ENCODE measurements around the gene CDCA5. TPM values are rescaled to one million over a fixed set of nuclear protein-coding genes. Genes with fewer than 3 reads are reported as not detected.

CDCA5 gene
- total RNA-seq, 2 experiments from 2014 or later = 128 to 147 TPM

GRCh38 chr11:65089621-65090020, 5.8 kb upstream of the CDCA5 start:
- Mint-ChIP-seq H3K4me3 (no peak overlapping the region), H3K36me3 (peaks cover 13% of the 10 kb centered on the region), H3K27me3 (no peaks in the 10 kb centered on the region), H3K4me1 (peaks cover 13% of the 10 kb centered on the region), H3K27ac (peak overlapping the region; percentile 15), H3K9me3 (ENCODE audit: low read depth) (no peaks in the 10 kb centered on the region)
- CTCF ChIA-PET = interaction anchor here (1.0 to 1.8 kb wide), 3 partner anchors 21 to 27 kb away, joined by 3 to 5 read pairs (median 3); partner anchors contain the start of gene TM7SF2
- DNase-seq (no peak), ATAC-seq (no peak)

GRCh38 chr11:65087827-65088226, 4.0 kb upstream of the CDCA5 start:
- Mint-ChIP-seq H3K4me1 (peaks cover 22% of the 10 kb centered on the region), H3K4me3 (no peak overlapping the region), H3K9me3 (ENCODE audit: low read depth) (no peaks in the 10 kb centered on the region), H3K36me3 (peaks cover 21% of the 10 kb centered on the region), H3K27ac (no peak overlapping the region), H3K27me3 (peaks cover 2% of the 10 kb centered on the region)
- ATAC-seq (no peak), DNase-seq (no peak)
- CTCF ChIA-PET = no interaction called here

DNA sequence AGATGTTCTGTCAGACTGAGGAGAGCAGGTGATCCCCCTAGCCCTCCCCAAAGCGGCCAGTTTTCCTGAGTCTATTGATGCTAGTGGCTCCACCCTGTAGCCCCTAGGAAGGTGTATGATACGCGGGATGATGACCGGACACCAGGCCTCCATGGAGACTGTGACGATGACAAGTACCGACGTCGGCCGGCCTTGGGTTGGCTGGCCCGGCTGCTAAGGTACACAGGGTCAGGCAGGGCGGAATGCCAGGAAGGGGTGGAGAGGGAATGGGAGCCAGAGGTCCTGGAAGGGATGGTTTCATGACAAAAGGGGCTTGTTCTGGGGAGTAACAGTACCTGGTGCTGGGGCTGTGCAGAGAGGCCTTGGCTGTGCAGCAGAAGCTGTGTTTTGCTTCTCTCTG, 3.4 kb upstream of the CDCA5 start:
- no peak overlapping the region for H3K27ac Mint-ChIP-seq
- CTCF ChIA-PET = interaction anchor here (1.2 kb wide), 1 partner anchor 25 kb away, joined by 5 read pairs; the partner anchor contains the start of gene TM7SF2
- peaks cover 2% of the 10 kb centered on the region for H3K27me3 Mint-ChIP-seq
- H3K9me3 Mint-ChIP-seq (ENCODE audit: low read depth) = no peaks in the 10 kb centered on the region
- peaks cover 27% of the 10 kb centered on the region for H3K4me1 Mint-ChIP-seq
- H3K4me3 Mint-ChIP-seq = no peak overlapping the region
- peaks cover 24% of the 10 kb centered on the region for H3K36me3 Mint-ChIP-seq
- DNase-seq = no peak
- no peak for ATAC-seq

- Mint-ChIP-seq H3K4me3 (no peak overlapping the region), H3K27ac (peak overlapping the region; percentile 34), H3K4me1 (peaks cover 31% of the 10 kb centered on the region), H3K9me3 (ENCODE audit: low read depth) (no peaks in the 10 kb centered on the region), H3K36me3 (peaks cover 27% of the 10 kb centered on the region), H3K27me3 (peaks cover 2% of the 10 kb centered on the region)
- ATAC-seq (no peak), DNase-seq (no peak)
- CTCF ChIA-PET = interaction anchor here (1.2 kb wide), 2 partner anchors 26 to 31 kb away, joined by 3 to 5 read pairs; partner anchors contain the start of genes TM7SF2 and ZNHIT2
These were observed 3.0 kb upstream of the CDCA5 start for GRCh38 chr11:65086809-65087208.

DNA sequence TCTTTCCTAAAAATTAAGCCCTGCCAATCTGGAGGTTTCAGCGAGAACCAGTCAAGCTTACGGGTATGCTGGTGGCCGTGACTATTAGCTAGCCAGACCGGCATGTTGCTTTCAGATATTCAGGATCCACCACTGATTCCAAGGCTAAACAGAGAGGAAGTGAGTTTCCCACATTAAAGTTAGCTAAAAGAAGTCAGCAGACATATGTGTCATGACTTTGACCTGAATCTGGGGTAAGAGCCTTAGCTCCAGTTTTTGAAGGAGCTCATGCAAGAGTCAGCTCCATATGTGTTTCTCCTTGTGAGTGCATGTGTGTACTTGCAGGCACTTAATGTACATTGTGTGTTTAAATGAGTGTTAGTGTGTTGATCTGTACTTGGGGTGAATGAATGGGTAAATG, 1.6 kb upstream of the CDCA5 start:
- peak overlapping the region; percentile 99 for H3K27ac Mint-ChIP-seq
- DNase-seq (no peak), ATAC-seq (no peak)
- peak overlapping the region; percentile 98 for H3K4me3 Mint-ChIP-seq
- H3K4me1 Mint-ChIP-seq = peaks cover 44% of the 10 kb centered on the region
- H3K36me3 Mint-ChIP-seq = peaks cover 36% of the 10 kb centered on the region
- CTCF ChIA-PET = interaction anchor here (0.9 to 1.7 kb wide), 6 partner anchors 9 to 58 kb away, joined by 3 to 8 read pairs (median 4); partner anchors contain the start of genes SNX15 and ZNHIT2
- H3K27me3 Mint-ChIP-seq = peaks cover 2% of the 10 kb centered on the region
- H3K9me3 Mint-ChIP-seq (ENCODE audit: low read depth) = no peaks in the 10 kb centered on the region

DNA sequence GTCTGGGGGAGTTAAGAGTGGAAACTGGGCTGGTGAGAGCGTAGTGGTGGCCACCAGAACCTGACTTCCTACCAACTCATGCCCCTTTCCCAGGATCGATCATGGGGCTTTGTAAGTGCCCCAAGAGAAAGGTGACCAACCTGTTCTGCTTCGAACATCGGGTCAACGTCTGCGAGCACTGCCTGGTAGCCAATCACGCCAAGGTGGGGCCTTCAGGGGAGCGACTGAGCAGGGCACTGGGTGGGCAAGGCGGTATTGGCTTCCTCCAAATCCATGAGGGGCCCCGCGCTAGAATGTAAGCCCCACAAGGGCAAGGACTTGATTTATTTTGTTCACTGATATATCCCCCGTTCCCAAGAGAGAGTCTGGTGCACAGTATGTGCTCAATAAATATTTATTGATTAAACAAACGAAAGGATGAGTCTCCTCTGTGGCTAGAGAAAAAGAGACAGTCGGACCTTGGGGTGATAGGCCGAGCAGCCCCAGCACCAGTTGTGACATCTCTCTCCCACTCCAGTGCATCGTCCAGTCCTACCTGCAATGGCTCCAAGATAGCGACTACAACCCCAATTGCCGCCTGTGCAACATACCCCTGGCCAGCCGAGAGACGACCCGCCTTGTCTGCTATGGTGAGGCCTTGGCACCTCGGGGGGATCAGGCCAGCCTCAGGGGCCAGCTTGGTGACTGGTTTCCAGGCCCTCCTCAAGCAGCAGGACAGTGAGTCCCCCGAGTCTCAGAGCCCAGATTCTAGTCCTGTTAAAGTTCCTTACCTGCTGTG, 947 bp upstream of the CDCA5 start:
- ATAC-seq = peak; percentile 1
- no peaks in the 10 kb centered on the region for H3K9me3 Mint-ChIP-seq (ENCODE audit: low read depth)
- peak overlapping the region; percentile 98 for H3K4me3 Mint-ChIP-seq
- peaks cover 49% of the 10 kb centered on the region for H3K4me1 Mint-ChIP-seq
- H3K27me3 Mint-ChIP-seq = peaks cover 2% of the 10 kb centered on the region
- CTCF ChIA-PET = interaction anchor here (0.9 to 1.7 kb wide), 5 partner anchors 10 to 58 kb away, joined by 3 to 8 read pairs (median 4); partner anchors contain the start of gene SNX15
- DNase-seq = no peak
- peak overlapping the region; percentile 99 for H3K27ac Mint-ChIP-seq
- peaks cover 40% of the 10 kb centered on the region for H3K36me3 Mint-ChIP-seq

GRCh38 chr11:65083134-65083833, 556 bp downstream of the CDCA5 start:
- DNase-seq (peak; percentile 56), ATAC-seq (peak; percentile 10)
- CTCF ChIA-PET = interaction anchor here (1.0 to 4.0 kb wide), 11 partner anchors 8 to 235 kb away, joined by 3 to 25 read pairs (median 4); partner anchors contain the start of genes ARL2 and ZNHIT2
- H3K36me3 Mint-ChIP-seq = peaks cover 45% of the 10 kb centered on the region
- no peaks in the 10 kb centered on the region for H3K9me3 Mint-ChIP-seq (ENCODE audit: low read depth)
- H3K27me3 Mint-ChIP-seq = peaks cover 2% of the 10 kb centered on the region
- peak overlapping the region; percentile 99 for H3K27ac Mint-ChIP-seq
- H3K4me3 Mint-ChIP-seq = peak overlapping the region; percentile 98
- H3K4me1 Mint-ChIP-seq = peaks cover 62% of the 10 kb centered on the region

DNA sequence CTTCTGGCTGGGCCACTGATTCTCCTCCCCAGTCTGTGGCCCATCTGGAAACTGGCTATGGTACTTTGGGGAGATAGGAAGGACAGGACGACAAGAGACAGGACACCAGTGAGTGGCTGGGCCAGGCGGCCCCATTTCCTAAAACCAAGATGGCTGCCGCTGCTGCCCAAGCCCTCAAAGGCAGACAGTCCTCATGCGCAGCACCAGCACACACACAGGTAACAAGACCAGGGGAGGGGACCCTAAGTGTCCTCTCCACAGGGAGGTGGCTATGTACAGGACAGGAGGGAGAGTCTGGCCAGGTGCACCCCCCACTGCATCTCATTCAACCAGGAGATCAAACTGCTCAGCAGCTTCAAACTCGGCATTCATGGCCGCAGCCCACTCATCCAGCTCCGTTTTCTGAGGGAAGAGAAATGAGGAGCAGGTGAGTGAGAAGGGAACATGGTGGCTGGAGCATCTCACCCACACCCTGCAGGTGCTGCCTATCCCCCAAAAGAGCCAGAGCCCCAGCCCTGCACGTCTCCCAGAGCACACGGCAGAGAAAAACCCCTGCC, 5.0 kb downstream of the CDCA5 start:
- peaks cover 58% of the 10 kb centered on the region for H3K36me3 Mint-ChIP-seq
- H3K4me1 Mint-ChIP-seq = peaks cover 63% of the 10 kb centered on the region
- ATAC-seq (no peak), DNase-seq (no peak)
- CTCF ChIA-PET = interaction anchor here (0.8 to 4.6 kb wide), 4 partner anchors 12 to 65 kb away, joined by 3 to 24 read pairs (median 4); partner anchors contain the start of genes ARL2 and SNX15
- H3K27me3 Mint-ChIP-seq = peaks cover under 1% of the 10 kb centered on the region
- no peak overlapping the region for H3K4me3 Mint-ChIP-seq
- no peaks in the 10 kb centered on the region for H3K9me3 Mint-ChIP-seq (ENCODE audit: low read depth)
- peak overlapping the region; percentile 39 for H3K27ac Mint-ChIP-seq

- no peak overlapping the region for H3K4me3 Mint-ChIP-seq
- H3K27me3 Mint-ChIP-seq = no peaks in the 10 kb centered on the region
- CTCF ChIA-PET = interaction anchor here (0.8 to 4.6 kb wide), 5 partner anchors 12 to 64 kb away, joined by 3 to 24 read pairs (median 5); partner anchors contain the start of genes ARL2 and SNX15
- peak; percentile 87 for ATAC-seq
- H3K36me3 Mint-ChIP-seq = peaks cover 54% of the 10 kb centered on the region
- peaks cover 62% of the 10 kb centered on the region for H3K4me1 Mint-ChIP-seq
- no peaks in the 10 kb centered on the region for H3K9me3 Mint-ChIP-seq (ENCODE audit: low read depth)
- peak overlapping the region; percentile 39 for H3K27ac Mint-ChIP-seq
- peak; percentile 81 for DNase-seq
These were observed 5.7 kb downstream of the CDCA5 start for GRCh38 chr11:65078151-65078550.

GRCh38 chr11:65077451-65077850, 6.4 kb downstream of the CDCA5 start:
- Mint-ChIP-seq H3K27ac (peak overlapping the region; percentile 45), H3K9me3 (ENCODE audit: low read depth) (no peaks in the 10 kb centered on the region), H3K4me1 (peaks cover 55% of the 10 kb centered on the region), H3K27me3 (no peaks in the 10 kb centered on the region), H3K4me3 (no peak overlapping the region), H3K36me3 (peaks cover 48% of the 10 kb centered on the region)
- ATAC-seq (no peak), DNase-seq (no peak)
- CTCF ChIA-PET = interaction anchor here (1.2 to 4.6 kb wide), 2 partner anchors 28 to 64 kb away, joined by 5 to 24 read pairs; partner anchors contain the start of gene ARL2

DNA sequence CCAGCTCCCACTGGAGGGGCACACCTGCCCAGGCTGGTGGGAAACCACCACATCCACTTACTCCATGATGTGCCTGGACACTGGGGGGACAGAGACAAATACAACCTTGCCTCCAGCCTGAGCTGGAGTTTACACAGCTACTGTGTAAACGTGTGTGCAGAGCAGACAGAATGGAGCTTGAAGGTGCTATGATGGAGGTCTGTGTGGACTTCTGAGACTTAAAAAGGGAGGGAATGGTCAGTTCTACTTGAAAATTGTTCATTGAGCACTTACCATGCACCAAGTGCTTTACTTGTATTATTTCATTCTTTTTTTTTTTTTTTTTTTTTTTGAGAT, 11.2 kb downstream of the CDCA5 start:
- Mint-ChIP-seq H3K9me3 (ENCODE audit: low read depth) (no peaks in the 10 kb centered on the region), H3K27ac (no peak overlapping the region), H3K4me1 (peaks cover 13% of the 10 kb centered on the region), H3K27me3 (no peaks in the 10 kb centered on the region), H3K36me3 (peaks cover 17% of the 10 kb centered on the region), H3K4me3 (no peak overlapping the region)
- no peak for DNase-seq
- no peak for ATAC-seq
- CTCF ChIA-PET = interaction anchor here (0.6 to 1.6 kb wide), 3 partner anchors 8 to 23 kb away, joined by 3 read pairs; no protein-coding TSS in a partner anchor

- Mint-ChIP-seq H3K27ac (no peak overlapping the region), H3K4me1 (peaks cover 8% of the 10 kb centered on the region), H3K9me3 (ENCODE audit: low read depth) (no peaks in the 10 kb centered on the region), H3K27me3 (no peaks in the 10 kb centered on the region), H3K4me3 (no peak overlapping the region), H3K36me3 (peaks cover 12% of the 10 kb centered on the region)
- no peak for DNase-seq
- CTCF ChIA-PET = interaction anchor here (0.6 to 1.6 kb wide), 3 partner anchors 8 to 22 kb away, joined by 3 read pairs; no protein-coding TSS in a partner anchor
- no peak for ATAC-seq
These were observed 11.8 kb downstream of the CDCA5 start for GRCh38 chr11:65071907-65072630.
